Tibial nerve (tissue), 4 donors: ENCODE measurements around the gene MDGA2.
"Not testable (repeated sequence)": the region's sequence is repeated elsewhere in the genome, so short reads cannot be mapped to it uniquely, and the experiment has no call there.

Source experiments
- EP300 ChIP-seq, 2 donors: sonication (generic); formaldehyde crosslinking; IDR thresholded peaks; one replicate each; pipeline ENCODE4 v1.6.1; 2017; ENCODE audit warnings: antibody characterized with exemption in 2 of 2, mild to moderate bottlenecking in 1 of 2
- TF ChIP-seq, protein P1 (sequence below), 5 experiments: fragments of 200-600 bp in 3 of 5; fragments of 450-650 bp in 2 of 5; sonication (generic) in 3 of 5; IDR thresholded peaks; one replicate each; pipeline ENCODE4 v1.5.1; 2016 to 2019; ENCODE audit warnings: antibody characterized with exemption in 5 of 5, mild to moderate bottlenecking in 3 of 5, moderate library complexity in 2 of 5

- TF ChIP-seq, protein P1, sequence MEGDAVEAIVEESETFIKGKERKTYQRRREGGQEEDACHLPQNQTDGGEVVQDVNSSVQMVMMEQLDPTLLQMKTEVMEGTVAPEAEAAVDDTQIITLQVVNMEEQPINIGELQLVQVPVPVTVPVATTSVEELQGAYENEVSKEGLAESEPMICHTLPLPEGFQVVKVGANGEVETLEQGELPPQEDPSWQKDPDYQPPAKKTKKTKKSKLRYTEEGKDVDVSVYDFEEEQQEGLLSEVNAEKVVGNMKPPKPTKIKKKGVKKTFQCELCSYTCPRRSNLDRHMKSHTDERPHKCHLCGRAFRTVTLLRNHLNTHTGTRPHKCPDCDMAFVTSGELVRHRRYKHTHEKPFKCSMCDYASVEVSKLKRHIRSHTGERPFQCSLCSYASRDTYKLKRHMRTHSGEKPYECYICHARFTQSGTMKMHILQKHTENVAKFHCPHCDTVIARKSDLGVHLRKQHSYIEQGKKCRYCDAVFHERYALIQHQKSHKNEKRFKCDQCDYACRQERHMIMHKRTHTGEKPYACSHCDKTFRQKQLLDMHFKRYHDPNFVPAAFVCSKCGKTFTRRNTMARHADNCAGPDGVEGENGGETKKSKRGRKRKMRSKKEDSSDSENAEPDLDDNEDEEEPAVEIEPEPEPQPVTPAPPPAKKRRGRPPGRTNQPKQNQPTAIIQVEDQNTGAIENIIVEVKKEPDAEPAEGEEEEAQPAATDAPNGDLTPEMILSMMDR (IDR thresholded peaks at IDR 0.05): not testable (repeated sequence)
- not testable (repeated sequence) for TF ChIP-seq EP300 (IDR thresholded peaks at IDR 0.05)
Measured at GRCh38 chr14:46915539-46915938, 759.9 kb downstream of the MDGA2 start.
